ENCODE results near the gene FSCN2. TPM values are rescaled to one million over a fixed set of nuclear protein-coding genes. Genes with fewer than 3 reads are reported as not detected.

FSCN2 gene
- total RNA-seq, 1 experiment from 2014 or later = 0.31 TPM

GRCh38 chr17:81484195-81484979, 43.8 kb upstream of the FSCN2 start (continued):
- 0 out of 2 replicates have a peak, but pooled peaks have one; percentile 60 for TF ChIP-seq ZNF281 (CRISPR knock-in tag; IDR thresholded peaks at IDR 0.05)
- TF ChIP-seq CTCF (IDR thresholded peaks at IDR 0.05) = peak; percentile 96
- no peak for TF ChIP-seq NR1H2 (CRISPR knock-in tag; IDR thresholded peaks at IDR 0.05)
- TF ChIP-seq, protein P1, sequence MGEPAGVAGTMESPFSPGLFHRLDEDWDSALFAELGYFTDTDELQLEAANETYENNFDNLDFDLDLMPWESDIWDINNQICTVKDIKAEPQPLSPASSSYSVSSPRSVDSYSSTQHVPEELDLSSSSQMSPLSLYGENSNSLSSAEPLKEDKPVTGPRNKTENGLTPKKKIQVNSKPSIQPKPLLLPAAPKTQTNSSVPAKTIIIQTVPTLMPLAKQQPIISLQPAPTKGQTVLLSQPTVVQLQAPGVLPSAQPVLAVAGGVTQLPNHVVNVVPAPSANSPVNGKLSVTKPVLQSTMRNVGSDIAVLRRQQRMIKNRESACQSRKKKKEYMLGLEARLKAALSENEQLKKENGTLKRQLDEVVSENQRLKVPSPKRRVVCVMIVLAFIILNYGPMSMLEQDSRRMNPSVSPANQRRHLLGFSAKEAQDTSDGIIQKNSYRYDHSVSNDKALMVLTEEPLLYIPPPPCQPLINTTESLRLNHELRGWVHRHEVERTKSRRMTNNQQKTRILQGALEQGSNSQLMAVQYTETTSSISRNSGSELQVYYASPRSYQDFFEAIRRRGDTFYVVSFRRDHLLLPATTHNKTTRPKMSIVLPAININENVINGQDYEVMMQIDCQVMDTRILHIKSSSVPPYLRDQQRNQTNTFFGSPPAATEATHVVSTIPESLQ (CRISPR knock-in tag; IDR thresholded peaks at IDR 0.05) = no peak
- TF ChIP-seq CREM (CRISPR knock-in tag; IDR thresholded peaks at IDR 0.05) = 0 out of 2 replicates have a peak, but pooled peaks have one; percentile 48
- no peak; the same call in 1 of the 2 replicates for TF ChIP-seq MLX (CRISPR knock-in tag; IDR thresholded peaks at IDR 0.05)
- TF ChIP-seq NFE2L1 (CRISPR knock-in tag; IDR thresholded peaks at IDR 0.05) = no peak; the same call in 1 of the 2 replicates
- no peak for TF ChIP-seq STAT6 (CRISPR knock-in tag; conservative IDR thresholded peaks at IDR 0.05; ENCODE audit: low read depth)
- TF ChIP-seq, protein P2, sequence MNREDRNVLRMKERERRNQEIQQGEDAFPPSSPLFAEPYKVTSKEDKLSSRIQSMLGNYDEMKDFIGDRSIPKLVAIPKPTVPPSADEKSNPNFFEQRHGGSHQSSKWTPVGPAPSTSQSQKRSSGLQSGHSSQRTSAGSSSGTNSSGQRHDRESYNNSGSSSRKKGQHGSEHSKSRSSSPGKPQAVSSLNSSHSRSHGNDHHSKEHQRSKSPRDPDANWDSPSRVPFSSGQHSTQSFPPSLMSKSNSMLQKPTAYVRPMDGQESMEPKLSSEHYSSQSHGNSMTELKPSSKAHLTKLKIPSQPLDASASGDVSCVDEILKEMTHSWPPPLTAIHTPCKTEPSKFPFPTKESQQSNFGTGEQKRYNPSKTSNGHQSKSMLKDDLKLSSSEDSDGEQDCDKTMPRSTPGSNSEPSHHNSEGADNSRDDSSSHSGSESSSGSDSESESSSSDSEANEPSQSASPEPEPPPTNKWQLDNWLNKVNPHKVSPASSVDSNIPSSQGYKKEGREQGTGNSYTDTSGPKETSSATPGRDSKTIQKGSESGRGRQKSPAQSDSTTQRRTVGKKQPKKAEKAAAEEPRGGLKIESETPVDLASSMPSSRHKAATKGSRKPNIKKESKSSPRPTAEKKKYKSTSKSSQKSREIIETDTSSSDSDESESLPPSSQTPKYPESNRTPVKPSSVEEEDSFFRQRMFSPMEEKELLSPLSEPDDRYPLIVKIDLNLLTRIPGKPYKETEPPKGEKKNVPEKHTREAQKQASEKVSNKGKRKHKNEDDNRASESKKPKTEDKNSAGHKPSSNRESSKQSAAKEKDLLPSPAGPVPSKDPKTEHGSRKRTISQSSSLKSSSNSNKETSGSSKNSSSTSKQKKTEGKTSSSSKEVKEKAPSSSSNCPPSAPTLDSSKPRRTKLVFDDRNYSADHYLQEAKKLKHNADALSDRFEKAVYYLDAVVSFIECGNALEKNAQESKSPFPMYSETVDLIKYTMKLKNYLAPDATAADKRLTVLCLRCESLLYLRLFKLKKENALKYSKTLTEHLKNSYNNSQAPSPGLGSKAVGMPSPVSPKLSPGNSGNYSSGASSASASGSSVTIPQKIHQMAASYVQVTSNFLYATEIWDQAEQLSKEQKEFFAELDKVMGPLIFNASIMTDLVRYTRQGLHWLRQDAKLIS (CRISPR knock-in tag; IDR thresholded peaks at IDR 0.05; ENCODE audit: borderline replicate concordance) = no peak
- TF ChIP-seq GRHL2 (CRISPR knock-in tag; IDR thresholded peaks at IDR 0.05; ENCODE audit: insufficient replicate concordance, severe bottlenecking) = no peak
